ENCODE results near the gene AFAP1L2. TPM values are rescaled to one million over a fixed set of nuclear protein-coding genes. Genes with fewer than 3 reads are reported as not detected.

Gene AFAP1L2
- 3.0 TPM for polyA plus RNA-seq

DNA sequence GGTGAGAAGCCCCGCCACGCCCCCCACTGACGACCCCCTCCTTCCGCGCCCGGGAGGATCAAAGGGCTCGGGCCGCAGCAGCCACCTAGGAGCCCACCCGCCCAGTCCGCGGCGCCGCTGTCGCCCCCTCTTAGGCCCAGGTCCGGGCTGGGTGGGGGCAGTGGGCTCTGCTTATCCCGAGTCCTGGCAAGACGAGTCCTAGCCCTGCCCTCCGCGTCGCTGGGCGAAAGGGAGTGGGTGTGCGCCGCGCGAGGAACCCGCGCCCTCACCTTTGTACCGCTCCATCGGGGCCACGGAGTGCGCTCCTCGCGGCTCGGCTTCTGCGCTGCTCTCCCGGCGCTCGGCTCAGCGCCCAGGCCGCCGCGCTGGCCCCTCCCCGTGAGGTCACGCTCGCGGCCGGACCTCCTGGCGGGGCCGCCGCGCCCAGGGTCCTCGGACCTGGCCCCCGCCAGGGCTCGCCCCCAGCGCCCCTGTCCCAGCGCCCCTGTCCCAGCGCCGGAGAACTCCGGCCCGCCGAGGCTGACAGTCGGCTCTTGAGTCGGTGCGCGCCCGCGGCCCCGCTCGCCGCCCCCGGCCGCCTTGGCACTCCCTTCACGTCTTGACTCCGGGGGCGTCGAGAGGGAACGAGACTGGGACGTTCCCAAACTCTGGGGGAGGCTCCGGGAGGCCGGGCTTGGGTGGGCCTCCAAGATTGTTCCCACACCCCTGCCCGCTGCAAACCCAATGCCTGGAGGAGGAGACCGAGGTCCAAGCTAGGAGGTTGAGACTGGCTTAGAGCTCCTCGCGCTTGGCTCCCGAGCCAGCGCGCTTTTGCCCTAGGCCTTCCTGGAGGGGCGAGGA lies at the start of gene AFAP1L2:
AFAP1L2 (minus strand) TSS at position 332 of the 840 bp plus-strand sequence; CDS start at position 285, 47 bp downstream.
- Mint-ChIP-seq H3K36me3 (no peaks in the 10 kb centered on the region), H3K9me3 (peaks cover 0 to 4% (median 3%) of the 10 kb centered on the region in 3 donors), H3K27ac (no peak within 1 kb of the TSS), H3K4me3 (peak within 1 kb of the TSS in 2 of 4 donors; percentile 30 to 56), H3K4me1 (peaks cover 12 to 13% (median 12%) of the 10 kb centered on the region in 3 donors), H3K27me3 (peaks cover 45% of the 10 kb centered on the region)

DNA sequence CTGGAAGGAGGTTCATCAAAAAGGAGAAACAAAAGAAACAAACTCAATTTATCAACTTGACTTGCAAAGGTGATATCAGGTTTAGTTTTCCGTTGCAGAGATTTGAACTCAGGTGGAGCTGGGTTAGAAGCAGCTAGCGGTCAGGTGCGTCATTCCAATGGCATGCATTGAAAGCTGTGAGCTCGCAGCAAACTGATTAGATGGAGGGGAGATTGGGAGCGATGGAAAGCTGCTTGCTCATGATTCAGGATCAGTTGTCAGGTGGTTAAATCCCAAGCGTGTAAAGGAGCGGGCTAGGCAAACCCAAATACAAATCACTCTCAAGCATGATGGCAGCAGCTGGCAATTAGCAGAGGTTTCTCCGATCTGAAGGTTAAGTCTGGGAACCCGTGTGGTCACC lies 49.3 kb upstream of the AFAP1L2 start:
- Mint-ChIP-seq H3K27ac (no peak overlapping the region), H3K27me3 (no peaks in the 10 kb centered on the region), H3K4me1 (peaks cover 1 to 5% (median 2%) of the 10 kb centered on the region in 3 donors), H3K4me3 (no peak overlapping the region), H3K36me3 (peaks cover 4% of the 10 kb centered on the region), H3K9me3 (no peaks in the 10 kb centered on the region)

DNA sequence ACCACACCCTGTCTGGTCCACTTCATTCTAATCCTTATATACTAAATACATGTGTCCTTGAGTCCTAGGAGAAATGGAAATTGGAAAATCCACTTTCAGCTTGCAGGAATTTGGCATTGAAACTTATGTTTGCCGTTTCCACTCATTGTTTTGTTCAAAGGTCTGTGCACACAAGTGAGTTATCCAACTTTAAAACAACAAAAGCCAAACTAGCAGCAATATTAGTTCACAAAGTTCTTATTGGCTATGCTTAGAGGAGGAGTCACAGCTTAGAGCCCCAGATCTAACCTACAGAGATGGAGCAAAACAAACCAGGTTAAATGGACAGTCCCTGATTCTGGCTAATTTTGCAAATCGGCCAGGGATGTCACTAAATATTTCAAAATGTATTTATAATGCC lies 44.6 kb upstream of the AFAP1L2 start:
- H3K36me3 Mint-ChIP-seq: no peaks in the 10 kb centered on the region
- H3K9me3 Mint-ChIP-seq: no peaks in the 10 kb centered on the region
- no peaks in the 10 kb centered on the region for H3K27me3 Mint-ChIP-seq
- H3K4me3 Mint-ChIP-seq: no peak overlapping the region
- no peaks in the 10 kb centered on the region for H3K4me1 Mint-ChIP-seq
- H3K27ac Mint-ChIP-seq: no peak overlapping the region

GRCh38 chr10:114445332-114445731 lies 41.0 kb upstream of the AFAP1L2 start:
- Mint-ChIP-seq H3K27ac (no peak overlapping the region), H3K9me3 (no peaks in the 10 kb centered on the region), H3K27me3 (no peaks in the 10 kb centered on the region), H3K4me3 (no peak overlapping the region), H3K36me3 (peaks cover 8% of the 10 kb centered on the region), H3K4me1 (no peaks in the 10 kb centered on the region)

DNA sequence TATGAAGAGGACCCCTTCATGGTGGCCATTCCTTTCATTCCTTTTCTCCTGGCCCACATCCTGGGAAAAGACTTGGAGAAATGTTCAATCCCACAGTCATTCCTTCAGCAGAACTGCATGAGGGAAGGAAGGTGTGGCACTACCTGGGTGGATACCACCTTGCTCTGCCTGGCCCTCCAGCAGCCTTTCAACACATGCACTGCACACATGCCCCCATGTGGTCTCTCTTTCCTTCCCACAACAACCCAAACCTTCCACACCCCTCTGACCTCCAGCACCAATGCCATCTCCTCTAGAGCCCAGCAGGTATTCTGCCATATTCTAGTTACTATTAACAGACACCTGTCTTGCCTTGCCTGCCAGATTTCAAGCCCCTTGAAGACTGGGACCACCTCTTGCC lies 40.5 kb upstream of the AFAP1L2 start:
- H3K36me3 Mint-ChIP-seq: peaks cover 10% of the 10 kb centered on the region
- H3K4me1 Mint-ChIP-seq: no peaks in the 10 kb centered on the region
- no peak overlapping the region for H3K27ac Mint-ChIP-seq
- H3K4me3 Mint-ChIP-seq: no peak overlapping the region
- no peaks in the 10 kb centered on the region for H3K27me3 Mint-ChIP-seq
- H3K9me3 Mint-ChIP-seq: no peaks in the 10 kb centered on the region

DNA sequence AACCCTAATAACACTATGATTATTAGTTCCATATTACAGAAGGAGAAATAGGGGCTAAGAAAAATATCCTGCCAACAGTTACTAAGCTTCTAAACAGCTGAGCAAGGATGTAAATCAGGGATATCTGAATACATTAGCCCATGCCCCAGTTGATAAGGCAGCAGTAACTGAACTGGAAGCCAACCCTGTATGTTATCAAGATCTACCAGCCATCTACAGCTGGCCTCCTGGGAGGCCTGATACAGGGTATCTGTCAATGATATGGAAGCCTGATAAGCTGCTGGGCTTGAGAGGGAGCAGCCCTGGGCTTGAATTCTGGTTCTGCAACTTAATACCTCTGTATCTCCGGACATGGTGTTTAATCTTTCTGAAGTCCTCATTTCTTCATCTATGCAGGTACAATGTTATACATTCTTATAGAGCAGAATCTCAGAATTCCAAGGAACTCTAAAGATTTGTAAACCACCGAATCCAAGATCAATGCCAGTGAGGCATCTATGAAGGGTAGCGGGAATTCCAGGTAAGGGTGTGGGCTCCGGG lies 37.9 kb upstream of the AFAP1L2 start:
- H3K36me3 Mint-ChIP-seq: peaks cover 24% of the 10 kb centered on the region
- H3K4me1 Mint-ChIP-seq: no peaks in the 10 kb centered on the region
- H3K9me3 Mint-ChIP-seq: no peaks in the 10 kb centered on the region
- H3K27me3 Mint-ChIP-seq: no peaks in the 10 kb centered on the region
- H3K27ac Mint-ChIP-seq: no peak overlapping the region
- H3K4me3 Mint-ChIP-seq: no peak overlapping the region

- H3K4me3 Mint-ChIP-seq: no peak overlapping the region
These were observed 36.8 kb upstream of the AFAP1L2 start for GRCh38 chr10:114441107-114441506.

GRCh38 chr10:114437473-114438292 lies 33.4 kb upstream of the AFAP1L2 start:
- Mint-ChIP-seq H3K27ac (peak overlapping the region in 1 of 3 donors; percentile 27), H3K9me3 (no peaks in the 10 kb centered on the region), H3K4me1 (no peaks in the 10 kb centered on the region), H3K27me3 (no peaks in the 10 kb centered on the region), H3K4me3 (no peak overlapping the region), H3K36me3 (peaks cover 33% of the 10 kb centered on the region)

More at GRCh38 chr10:114441107-114441506, 36.8 kb upstream of the AFAP1L2 start:
- H3K27me3 Mint-ChIP-seq: no peaks in the 10 kb centered on the region
- no peaks in the 10 kb centered on the region for H3K9me3 Mint-ChIP-seq
- peaks cover 29% of the 10 kb centered on the region for H3K36me3 Mint-ChIP-seq
- H3K27ac Mint-ChIP-seq: no peak overlapping the region
- H3K4me1 Mint-ChIP-seq: no peaks in the 10 kb centered on the region

DNA sequence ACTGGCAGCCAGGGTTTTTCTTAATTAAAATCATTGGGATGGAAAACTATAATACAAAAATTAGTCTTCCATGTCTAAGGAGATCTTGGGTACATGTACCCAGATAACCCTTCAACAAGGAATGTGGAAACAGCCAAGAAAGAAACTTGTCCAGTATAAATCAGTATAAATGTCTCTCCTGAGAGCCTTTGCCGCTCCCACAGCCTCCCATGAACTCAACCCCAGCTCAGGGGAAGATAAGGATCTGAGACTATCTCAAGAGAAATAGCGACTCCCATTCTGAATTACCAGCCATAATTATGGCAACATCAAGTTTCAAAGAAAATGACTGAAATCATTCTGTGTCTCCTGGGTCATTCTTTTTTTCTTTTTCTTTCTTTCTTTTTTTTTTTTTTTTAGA lies 32.6 kb upstream of the AFAP1L2 start:
- Mint-ChIP-seq H3K9me3 (no peaks in the 10 kb centered on the region), H3K4me1 (peaks cover 0 to 2% (median 0%) of the 10 kb centered on the region in 3 donors), H3K27me3 (no peaks in the 10 kb centered on the region), H3K4me3 (no peak overlapping the region), H3K27ac (no peak overlapping the region), H3K36me3 (peaks cover 33% of the 10 kb centered on the region)

DNA sequence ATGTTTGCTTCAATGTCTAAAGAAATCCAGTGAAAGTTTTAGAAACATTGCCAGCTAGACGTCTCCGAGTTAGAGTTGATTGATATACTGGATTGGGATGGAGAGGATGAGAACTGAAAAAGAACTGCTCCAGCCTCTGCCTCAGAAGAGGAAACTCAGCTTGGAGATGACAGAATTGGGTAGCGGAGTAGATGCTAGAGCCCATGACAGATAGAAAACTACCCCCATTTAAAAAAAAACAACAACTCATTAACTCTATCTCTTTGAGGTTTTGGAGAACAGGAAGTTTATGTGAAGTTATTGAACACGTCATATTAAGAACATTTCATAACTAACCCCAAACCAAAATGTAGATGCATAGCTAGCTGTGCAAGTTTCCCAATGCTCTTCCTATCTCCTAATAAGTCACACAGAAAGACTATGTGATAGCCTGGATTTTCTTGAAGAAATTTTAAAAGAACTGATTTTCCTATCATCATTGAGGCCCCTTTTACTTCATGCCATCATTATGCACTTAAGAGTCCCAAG lies 28.3 kb upstream of the AFAP1L2 start:
- H3K4me1 Mint-ChIP-seq: peaks cover 0 to 2% (median 0%) of the 10 kb centered on the region in 3 donors
- H3K27me3 Mint-ChIP-seq: no peaks in the 10 kb centered on the region
- no peak overlapping the region for H3K27ac Mint-ChIP-seq
- H3K4me3 Mint-ChIP-seq: no peak overlapping the region
- no peaks in the 10 kb centered on the region for H3K9me3 Mint-ChIP-seq
- H3K36me3 Mint-ChIP-seq: peaks cover 14% of the 10 kb centered on the region

DNA sequence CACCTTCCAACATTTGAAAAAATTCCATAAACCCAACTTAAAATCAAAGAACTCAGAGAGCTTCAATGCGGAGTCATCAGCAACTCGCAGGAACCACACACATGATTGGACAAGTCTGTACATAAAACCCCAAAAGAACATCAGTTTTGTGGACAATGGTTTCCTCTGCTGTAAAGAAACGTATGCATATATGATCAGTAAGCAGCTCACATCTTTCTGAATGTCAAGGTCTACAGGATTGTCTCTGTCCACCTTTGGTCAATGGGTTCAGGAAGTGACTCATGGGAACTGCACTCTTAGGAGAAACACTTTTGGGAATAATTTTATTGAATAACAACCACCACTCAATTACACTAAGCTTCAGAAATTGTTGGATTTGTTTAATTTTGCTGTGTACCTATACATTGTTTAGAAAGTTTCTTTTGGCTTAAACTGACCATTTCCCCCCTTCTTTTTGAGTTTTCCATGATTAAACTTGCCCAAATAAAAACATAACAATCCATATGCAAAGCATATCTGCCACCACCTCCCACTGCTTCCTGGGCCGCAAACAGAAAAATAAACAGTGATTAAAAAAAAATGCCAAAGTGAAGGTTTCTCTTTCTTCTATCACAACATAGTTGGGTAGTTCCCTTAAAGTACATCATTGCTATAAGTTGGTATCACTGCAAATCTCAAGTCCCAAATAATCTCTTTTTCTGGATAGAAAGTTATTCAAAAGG lies 27.3 kb upstream of the AFAP1L2 start:
- Mint-ChIP-seq H3K9me3 (no peaks in the 10 kb centered on the region), H3K27ac (no peak overlapping the region), H3K4me3 (no peak overlapping the region), H3K36me3 (peaks cover 14% of the 10 kb centered on the region), H3K27me3 (no peaks in the 10 kb centered on the region), H3K4me1 (peaks cover 0 to 2% (median 0%) of the 10 kb centered on the region in 3 donors)

DNA sequence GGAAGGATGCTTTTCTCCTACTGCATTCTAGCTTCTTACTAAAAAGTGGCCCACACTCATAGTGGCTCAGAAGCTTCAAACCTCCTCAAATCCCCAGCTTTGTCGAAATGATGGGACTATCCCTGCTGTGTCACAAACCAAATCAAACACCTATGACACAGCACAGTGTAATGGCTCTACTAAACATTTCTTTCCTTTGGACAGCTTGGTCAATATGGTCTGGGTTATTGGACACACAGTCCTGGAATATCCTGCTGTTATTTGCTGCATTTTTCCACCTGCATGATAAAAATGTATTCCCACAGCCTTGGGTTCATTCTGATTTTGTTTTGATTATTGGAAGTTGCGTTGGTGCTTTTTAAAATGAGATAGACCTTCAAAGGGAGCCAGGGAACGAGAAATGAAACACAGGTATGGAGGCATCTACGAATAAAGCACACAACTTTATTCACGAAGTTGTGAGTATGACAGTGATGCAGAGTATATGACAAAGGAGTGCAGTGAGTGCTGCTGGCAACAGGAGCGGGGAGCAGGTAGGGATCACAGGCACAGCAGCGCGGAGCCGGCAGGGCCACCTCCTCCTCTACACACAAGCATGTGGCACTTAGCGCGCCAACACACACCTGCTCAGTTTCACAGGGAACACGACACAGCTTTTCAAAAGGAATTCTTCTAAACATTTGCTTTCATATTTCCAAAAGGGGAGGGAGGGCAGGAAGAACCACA lies 26.5 kb upstream of the AFAP1L2 start:
- H3K4me3 Mint-ChIP-seq: no peak overlapping the region
- peaks cover 9% of the 10 kb centered on the region for H3K36me3 Mint-ChIP-seq
- peaks cover 0 to 2% (median 0%) of the 10 kb centered on the region in 3 donors for H3K4me1 Mint-ChIP-seq
- no peaks in the 10 kb centered on the region for H3K9me3 Mint-ChIP-seq
- no peak overlapping the region for H3K27ac Mint-ChIP-seq
- H3K27me3 Mint-ChIP-seq: no peaks in the 10 kb centered on the region

DNA sequence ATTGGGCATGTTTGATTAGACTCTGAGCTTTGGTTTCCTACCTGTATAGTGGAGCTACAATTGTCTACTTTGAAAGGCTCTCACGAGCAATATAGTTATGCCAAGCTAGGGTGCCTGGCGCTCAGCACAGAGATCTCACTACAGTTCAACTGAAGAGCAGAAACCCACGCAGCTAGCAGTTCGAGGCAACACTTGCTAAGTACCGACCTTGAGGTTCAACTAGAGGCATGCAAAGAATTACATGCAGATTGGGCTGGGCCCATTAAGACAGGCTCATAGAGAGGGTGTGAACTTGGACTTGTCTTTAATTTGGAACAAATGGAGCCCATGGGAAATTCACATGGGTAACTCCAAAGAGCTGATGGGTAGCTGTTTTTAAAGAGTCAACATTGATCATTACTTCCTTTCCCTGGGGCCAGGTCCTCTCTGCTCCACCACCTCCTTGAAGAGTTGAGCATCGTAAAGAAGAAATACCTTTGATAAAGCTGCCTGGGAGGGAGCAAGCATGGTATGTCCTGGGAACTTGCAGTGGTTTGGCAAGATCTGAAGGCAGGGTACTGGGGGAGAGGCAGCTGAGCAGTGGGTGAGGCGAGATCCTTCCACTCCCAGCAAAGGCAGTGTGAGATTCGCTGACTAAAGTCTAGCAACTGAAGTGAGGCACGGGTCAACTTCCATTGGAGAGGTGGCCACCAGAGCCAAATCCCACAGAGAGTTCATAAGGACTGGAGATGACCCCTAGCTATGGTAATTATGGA lies 25.5 kb upstream of the AFAP1L2 start:
- no peak overlapping the region for H3K4me3 Mint-ChIP-seq

More for the DNA sequence above, 25.5 kb upstream of the AFAP1L2 start:
- Mint-ChIP-seq H3K27me3 (no peaks in the 10 kb centered on the region), H3K4me1 (peaks cover 0 to 2% (median 0%) of the 10 kb centered on the region in 3 donors), H3K9me3 (no peaks in the 10 kb centered on the region), H3K36me3 (peaks cover 6% of the 10 kb centered on the region), H3K27ac (no peak overlapping the region)
